ENCODE measurements around the gene ZNF385D. TPM values are rescaled to one million over a fixed set of nuclear protein-coding genes. Genes with fewer than 3 reads are reported as not detected.
"Not testable (repeated sequence)": the region's sequence is repeated elsewhere in the genome, so short reads cannot be mapped to it uniquely, and the experiment has no call there.

The ZNF385D gene
- polyA plus RNA-seq, 4 donors, result 11.8 to 18.0 (median 14.3) TPM

- no peak for DNase-seq (ENCODE audit: low read depth in 4 of 4, low spot score in 3 of 4)
These were observed 352.5 kb downstream of the ZNF385D start for GRCh38 chr3:21398461-21398860.

- no peak for DNase-seq (ENCODE audit: low read depth in 4 of 4, low spot score in 3 of 4)
These were observed 357.2 kb downstream of the ZNF385D start for GRCh38 chr3:21393683-21394311.

- no peak for DNase-seq (ENCODE audit: low read depth in 4 of 4, low spot score in 3 of 4)
These were observed 358.5 kb downstream of the ZNF385D start for GRCh38 chr3:21392526-21392925.

- DNase-seq (ENCODE audit: low read depth in 4 of 4, low spot score in 3 of 4), result no peak
These were observed 360.2 kb downstream of the ZNF385D start for GRCh38 chr3:21390856-21391255.

- DNase-seq (ENCODE audit: low read depth in 4 of 4, low spot score in 3 of 4), result no peak
These were observed 360.9 kb downstream of the ZNF385D start for GRCh38 chr3:21390136-21390535.

GRCh38 chr3:21387142-21387826 lies 363.7 kb downstream of the ZNF385D start:
- not testable (repeated sequence) for DNase-seq (ENCODE audit: low read depth in 4 of 4, low spot score in 3 of 4)

- not testable (repeated sequence) for DNase-seq (ENCODE audit: low read depth in 4 of 4, low spot score in 3 of 4)
These were observed 373.0 kb downstream of the ZNF385D start for GRCh38 chr3:21378036-21378435.

GRCh38 chr3:21377071-21377769 lies 373.8 kb downstream of the ZNF385D start:
- no peak for DNase-seq (ENCODE audit: low read depth in 4 of 4, low spot score in 3 of 4)

GRCh38 chr3:21372316-21372715 lies 378.7 kb downstream of the ZNF385D start:
- DNase-seq (ENCODE audit: low read depth in 4 of 4, low spot score in 3 of 4), result no peak

Data from left renal pelvis (tissue), 4 donors.